Umbilical cord (tissue), 2 donors: ENCODE measurements around the gene MED8. TPM values are rescaled to one million over a fixed set of nuclear protein-coding genes. Genes with fewer than 3 reads are reported as not detected.

ENCODE experiments used
- DNase-seq: peaks from one replicate; pipeline ENCODE4 v3.0.0-alpha.2; 2015; ENCODE audit warnings: low spot score
- total RNA-seq: library from RNA; depleted of rRNA; stranded (reverse); fragments of >200 nt; gene quantifications from one replicate; pipeline ENCODE4 v1.2.3, GENCODE V29; 2014; ENCODE audit warnings: low replicate concordance; ENCODE audit not compliant: insufficient read depth

MED8 gene
- total RNA-seq, 1 donor from 2014 or later, result 33.0 TPM

GRCh38 chr1:43337588-43337987, 52.0 kb downstream of the MED8 start, which contains the start of gene MPL:
TSS of gene MPL (plus strand) at chr1:43337818. CDS start at chr1:43337849, 31 bp downstream.
- DNase-seq, result no peak

- DNase-seq, result no peak
Observed at GRCh38 chr1:43334453-43335205, 55.0 kb downstream of the MED8 start.

Other genes starting within 250 kb of the MED8 start
- gene EBNA1BP2, start 217.5 kb downstream of the MED8 start, total RNA-seq, result 28.4 TPM
- 5.3 TPM for gene CFAP57, start 217.5 kb downstream of the MED8 start, total RNA-seq
- 0.72 TPM for gene TMEM125, start 119.8 kb downstream of the MED8 start, total RNA-seq
- 0.48 TPM for gene C1orf210, start 104.2 kb downstream of the MED8 start, total RNA-seq
- gene TIE1, start 88.8 kb downstream of the MED8 start, total RNA-seq, result 17.1 TPM
- gene MPL, start 52.0 kb downstream of the MED8 start, total RNA-seq, result not detected
- gene CDC20, start 30.8 kb downstream of the MED8 start, total RNA-seq, result 1.4 TPM
- gene ELOVL1, start 21.8 kb downstream of the MED8 start, total RNA-seq, result 18.1 TPM
- 32.5 TPM for gene SZT2, start 99 bp upstream of the MED8 start, total RNA-seq
- gene HYI, start 64.1 kb upstream of the MED8 start, total RNA-seq, result 46.5 TPM
- gene PTPRF, start 141.1 kb upstream of the MED8 start, total RNA-seq, result 36.4 TPM